ENCODE measurements around the gene DUSP5. TPM values are rescaled to one million over a fixed set of nuclear protein-coding genes. Genes with fewer than 3 reads are reported as not detected.

DUSP5 gene
- total and polyA plus RNA-seq, 7 donors, result 1.2 to 77.5 (median 2.1) TPM

- no peaks in the 10 kb centered on the region for H3K4me1 ChIP-seq
- no peaks in the 10 kb centered on the region for H3K36me3 ChIP-seq (ENCODE audit: insufficient read depth in 1 of 2, low read depth in 1 of 2)
- ATAC-seq, result no peak
- intact Hi-C loops (cut with DNase I), result no loop called here
- WGBS, 3 donors, result 62 to 78% (median 68%) methylated on average over 3 of the region's 3 CpGs
- H3K27me3 ChIP-seq (ENCODE audit: insufficient read depth in 3 of 3, low read length in 2 of 3), result no peaks in the 10 kb centered on the region
- TF ChIP-seq CTCF (IDR thresholded peaks at IDR 0.05), result no peak
- H3K4me3 ChIP-seq, result no peak overlapping the region
- no peak overlapping the region for H3K27ac ChIP-seq
- DNase-seq, result no peak
- no peaks in the 10 kb centered on the region for H3K9me3 ChIP-seq
These were observed 41.1 kb upstream of the DUSP5 start for GRCh38 chr10:110456523-110457091.

GRCh38 chr10:110457851-110458250 lies 39.9 kb upstream of the DUSP5 start:
- Histone ChIP-seq H3K27me3 (ENCODE audit: insufficient read depth in 3 of 3, low read length in 2 of 3) (no peaks in the 10 kb centered on the region), H3K4me1 (no peaks in the 10 kb centered on the region), H3K36me3 (ENCODE audit: insufficient read depth in 1 of 2, low read depth in 1 of 2) (no peaks in the 10 kb centered on the region), H3K9me3 (no peaks in the 10 kb centered on the region), H3K4me3 (no peak overlapping the region), H3K27ac (no peak overlapping the region)
- ATAC-seq (no peak), DNase-seq (no peak)
- intact Hi-C loops (cut with DNase I), result no loop called here
- WGBS, 3 donors, result 87 to 94% (median 88%) methylated on average over 9 of the region's 9 CpGs
- TF ChIP-seq CTCF (IDR thresholded peaks at IDR 0.05), result no peak

- H3K9me3 ChIP-seq, result no peaks in the 10 kb centered on the region
- no peaks in the 10 kb centered on the region for H3K36me3 ChIP-seq (ENCODE audit: insufficient read depth in 1 of 2, low read depth in 1 of 2)
- WGBS, 3 donors, result 68 to 90% (median 84%) methylated on average over 7 of the region's 7 CpGs
- no peak overlapping the region for H3K27ac ChIP-seq
- no peak for TF ChIP-seq CTCF (IDR thresholded peaks at IDR 0.05)
- intact Hi-C loops (cut with DNase I), result no loop called here
- ATAC-seq (peak in 1 of 4 donors; percentile 22), DNase-seq (no peak)
- no peaks in the 10 kb centered on the region for H3K27me3 ChIP-seq (ENCODE audit: insufficient read depth in 3 of 3, low read length in 2 of 3)
- no peaks in the 10 kb centered on the region for H3K4me1 ChIP-seq
- no peak overlapping the region for H3K4me3 ChIP-seq
These were observed 39.3 kb upstream of the DUSP5 start for GRCh38 chr10:110458266-110458920.

DNA sequence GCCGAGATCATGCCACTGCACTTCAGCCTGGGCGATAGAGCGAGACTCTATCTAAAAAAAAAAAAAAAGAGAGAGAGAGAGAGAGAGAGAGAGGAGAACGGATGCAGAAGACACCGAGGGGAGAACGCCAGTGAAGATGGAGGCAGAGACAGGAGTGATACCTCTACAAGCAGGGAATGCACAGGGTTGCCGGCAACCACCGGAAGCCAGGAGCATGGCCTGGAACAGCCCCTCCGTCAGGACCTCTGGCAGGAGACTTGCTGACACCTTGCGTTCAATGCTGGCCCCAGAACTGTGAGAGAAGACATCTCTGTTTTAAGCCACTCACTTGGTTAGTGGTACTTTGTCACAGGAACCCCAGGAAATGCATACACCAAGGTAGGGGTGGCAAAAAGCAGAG lies 38.1 kb upstream of the DUSP5 start:
- TF ChIP-seq CTCF (IDR thresholded peaks at IDR 0.05), result no peak
- Histone ChIP-seq H3K4me3 (no peak overlapping the region), H3K4me1 (no peaks in the 10 kb centered on the region), H3K27me3 (ENCODE audit: insufficient read depth in 3 of 3, low read length in 2 of 3) (no peaks in the 10 kb centered on the region), H3K36me3 (ENCODE audit: insufficient read depth in 1 of 2, low read depth in 1 of 2) (no peaks in the 10 kb centered on the region), H3K9me3 (no peaks in the 10 kb centered on the region), H3K27ac (no peak overlapping the region)
- WGBS, 3 donors, result 92 to 96% (median 93%) methylated on average over 8 to 10 of the region's 10 CpGs
- no peak for DNase-seq
- intact Hi-C loops (cut with DNase I), result no loop called here
- no peak for ATAC-seq
